Measurements from ENCODE around the gene LUZP1.

LUZP1 gene

GRCh38 chr1:23188434-23188884, 19.8 kb upstream of the LUZP1 start:
- no peak for DNase-seq

- DNase-seq: no peak
These were observed 19.0 kb upstream of the LUZP1 start for GRCh38 chr1:23187637-23188036.

- DNase-seq: no peak
These were observed 16.7 kb upstream of the LUZP1 start for GRCh38 chr1:23185381-23185780.

- peak; percentile 40 for DNase-seq
These were observed 15.7 kb upstream of the LUZP1 start for GRCh38 chr1:23184212-23184934.

GRCh38 chr1:23179862-23180261, 11.2 kb upstream of the LUZP1 start:
- no peak for DNase-seq

- DNase-seq: no peak
These were observed 10.3 kb upstream of the LUZP1 start for GRCh38 chr1:23178950-23179349.

- DNase-seq: no peak
These were observed 9.8 kb upstream of the LUZP1 start for GRCh38 chr1:23178414-23178813.

- peak; percentile 91 for DNase-seq
These were observed 9.1 kb upstream of the LUZP1 start for GRCh38 chr1:23177438-23178380.

- DNase-seq: no peak
These were observed 8.4 kb upstream of the LUZP1 start for GRCh38 chr1:23177031-23177430.

GRCh38 chr1:23174426-23175110, 5.9 kb upstream of the LUZP1 start:
- no peak for DNase-seq

- DNase-seq: no peak
These were observed 2.6 kb upstream of the LUZP1 start for GRCh38 chr1:23171181-23171755.

GRCh38 chr1:23169727-23170335, 1.2 kb upstream of the LUZP1 start:
- DNase-seq: peak; percentile 67

- DNase-seq: no peak
These were observed 529 bp upstream of the LUZP1 start for GRCh38 chr1:23169195-23169575.

- peak; percentile 49 for DNase-seq
These were observed 594 bp downstream of the LUZP1 start for GRCh38 chr1:23168079-23168444.

GRCh38 chr1:23167353-23168078, 1.1 kb downstream of the LUZP1 start:
- peak; percentile 74 for DNase-seq

- DNase-seq: no peak
These were observed 1.8 kb downstream of the LUZP1 start for GRCh38 chr1:23166854-23167253.

GRCh38 chr1:23163395-23163794, 5.3 kb downstream of the LUZP1 start:
- no peak for DNase-seq

- DNase-seq: no peak
These were observed 8.4 kb downstream of the LUZP1 start for GRCh38 chr1:23159963-23160877.

GRCh38 chr1:23156940-23157339, 11.7 kb downstream of the LUZP1 start:
- DNase-seq: no peak

GRCh38 chr1:23152966-23153684, 15.5 kb downstream of the LUZP1 start:
- DNase-seq: no peak

All from left hindlimb (tissue), 1 donor.